ENCODE data around the gene PTPRF. TPM values are rescaled to one million over a fixed set of nuclear protein-coding genes. Genes with fewer than 3 reads are reported as not detected.

Gene PTPRF
- total RNA-seq, 1 donor from 2014 or later: 2.9 TPM

- peaks cover 6% of the 10 kb centered on the region for H3K9me3 ChIP-seq (replicated peaks)
- no peaks in the 10 kb centered on the region for H3K36me3 ChIP-seq
- intact Hi-C loops (cut with micrococcal nuclease): no loop called here
- H3K4me1 ChIP-seq: no peaks in the 10 kb centered on the region
- no peak for TF ChIP-seq CTCF (IDR thresholded peaks at IDR 0.05; ENCODE audit: borderline replicate concordance)
- H3K27me3 ChIP-seq (ENCODE audit: low read depth): peaks cover 18% of the 10 kb centered on the region
- no peak for DNase-seq
- no peak overlapping the region for H3K4me3 ChIP-seq
- H3K27ac ChIP-seq (replicated peaks): no peak overlapping the region
Observed at GRCh38 chr1:43513471-43514173, 17.1 kb upstream of the PTPRF start.

- intact Hi-C loops (cut with micrococcal nuclease): no loop called here
- no peaks in the 10 kb centered on the region for H3K4me1 ChIP-seq
- no peak for TF ChIP-seq CTCF (IDR thresholded peaks at IDR 0.05; ENCODE audit: borderline replicate concordance)
- H3K36me3 ChIP-seq: no peaks in the 10 kb centered on the region
- no peak overlapping the region for H3K27ac ChIP-seq (replicated peaks)
- DNase-seq: no peak
- H3K27me3 ChIP-seq (ENCODE audit: low read depth): peaks cover 63% of the 10 kb centered on the region
- H3K4me3 ChIP-seq: no peak overlapping the region
- no peaks in the 10 kb centered on the region for H3K9me3 ChIP-seq (replicated peaks)
Observed at GRCh38 chr1:43518935-43519686, 11.6 kb upstream of the PTPRF start.

GRCh38 chr1:43520100-43520778, 10.4 kb upstream of the PTPRF start:
- no peak overlapping the region for H3K4me3 ChIP-seq
- intact Hi-C loops (cut with micrococcal nuclease): no loop called here
- peaks cover 63% of the 10 kb centered on the region for H3K27me3 ChIP-seq (ENCODE audit: low read depth)
- H3K4me1 ChIP-seq: no peaks in the 10 kb centered on the region
- H3K9me3 ChIP-seq (replicated peaks): no peaks in the 10 kb centered on the region
- DNase-seq: no peak
- H3K36me3 ChIP-seq: no peaks in the 10 kb centered on the region
- H3K27ac ChIP-seq (replicated peaks): no peak overlapping the region
- no peak for TF ChIP-seq CTCF (IDR thresholded peaks at IDR 0.05; ENCODE audit: borderline replicate concordance)

- Histone ChIP-seq H3K27ac (replicated peaks) (no peak overlapping the region), H3K9me3 (replicated peaks) (no peaks in the 10 kb centered on the region), H3K36me3 (no peaks in the 10 kb centered on the region), H3K4me3 (no peak overlapping the region), H3K4me1 (no peaks in the 10 kb centered on the region), H3K27me3 (ENCODE audit: low read depth) (peaks cover 63% of the 10 kb centered on the region)
- intact Hi-C loops (cut with micrococcal nuclease): no loop called here
- TF ChIP-seq CTCF (IDR thresholded peaks at IDR 0.05; ENCODE audit: borderline replicate concordance): no peak
- no peak for DNase-seq
Observed at GRCh38 chr1:43521078-43521477, 9.6 kb upstream of the PTPRF start.

GRCh38 chr1:43521756-43522155, 8.9 kb upstream of the PTPRF start:
- no peaks in the 10 kb centered on the region for H3K4me1 ChIP-seq
- H3K36me3 ChIP-seq: no peaks in the 10 kb centered on the region
- DNase-seq: no peak
- H3K27ac ChIP-seq (replicated peaks): no peak overlapping the region
- no peaks in the 10 kb centered on the region for H3K9me3 ChIP-seq (replicated peaks)
- no peak overlapping the region for H3K4me3 ChIP-seq
- intact Hi-C loops (cut with micrococcal nuclease): no loop called here
- no peak for TF ChIP-seq CTCF (IDR thresholded peaks at IDR 0.05; ENCODE audit: borderline replicate concordance)
- peaks cover 65% of the 10 kb centered on the region for H3K27me3 ChIP-seq (ENCODE audit: low read depth)
